HEK293T (cell line): ENCODE measurements around the gene LIPG.

Experiments used
- CTCF ChIA-PET: fragments of 350-600 bp; formaldehyde crosslinking; extraction: SDS; loops from one replicate; lab custom pipeline; 2021; ENCODE audit warnings: antibody characterized with exemption, inconsistent platforms; lab: Yijun Ruan, JAX
- POLR2A ChIA-PET: fragments of 350-600 bp; formaldehyde crosslinking; extraction: SDS; loops from one replicate; lab custom pipeline; 2020; ENCODE audit warnings: antibody characterized with exemption, inconsistent platforms; lab: Yijun Ruan, JAX
- DNase-seq: peaks from one replicate; pipeline ENCODE4 v3.0.0; 2012; ENCODE audit warnings: mixed read lengths; ENCODE audit errors: extremely low spot score
- ARNT ChIP-seq: fragments of 450-650 bp; IDR thresholded peaks from 2 replicates; pipeline ENCODE4 v1.6.1; 2017; ENCODE audit warnings: mild to moderate bottlenecking
- BHLHE40 ChIP-seq: fragments of 450-650 bp; IDR thresholded peaks from 2 replicates; pipeline ENCODE4 v1.6.1; 2016; ENCODE audit warnings: mild to moderate bottlenecking, moderate library complexity, borderline replicate concordance
- CTBP1 ChIP-seq: fragments of 450-650 bp; IDR thresholded peaks from 2 replicates; pipeline ENCODE4 v1.6.1; 2016; ENCODE audit warnings: borderline replicate concordance
- ELF4 ChIP-seq: fragments of 450-650 bp; IDR thresholded peaks from 2 replicates; pipeline ENCODE4 v1.6.1; 2017; ENCODE audit warnings: antibody characterized with exemption
- FOXA1 ChIP-seq: fragments of 450-650 bp; IDR thresholded peaks from 2 replicates; pipeline ENCODE4 v1.6.1; 2016; ENCODE audit warnings: mild to moderate bottlenecking
- FOXK2 ChIP-seq: fragments of 450-650 bp; IDR thresholded peaks from 2 replicates; pipeline ENCODE4 v1.6.1; 2016; ENCODE audit warnings: mild to moderate bottlenecking
- FOXM1 ChIP-seq: fragments of 450-650 bp; IDR thresholded peaks from 2 replicates; pipeline ENCODE4 v1.6.1; 2017; ENCODE audit warnings: mild to moderate bottlenecking, borderline replicate concordance
- HDGF ChIP-seq: fragments of 450-650 bp; IDR thresholded peaks from 2 replicates; pipeline ENCODE4 v1.6.1; 2017; ENCODE audit warnings: antibody characterized with exemption, borderline replicate concordance
- L3MBTL2 ChIP-seq: fragments of 450-650 bp; conservative IDR thresholded peaks from 2 replicates; pipeline ENCODE4 v1.6.1; 2016; ENCODE audit warnings: mild to moderate bottlenecking
- LEF1 ChIP-seq: fragments of 450-650 bp; IDR thresholded peaks from 2 replicates; pipeline ENCODE4 v1.6.1; 2017; ENCODE audit warnings: mild to moderate bottlenecking, borderline replicate concordance
- NFRKB ChIP-seq: fragments of 450-650 bp; IDR thresholded peaks from 2 replicates; pipeline ENCODE4 v1.6.1; 2016; ENCODE audit warnings: mild to moderate bottlenecking, moderate library complexity
- PKNOX1 ChIP-seq: fragments of 450-650 bp; IDR thresholded peaks from 2 replicates; pipeline ENCODE4 v1.6.1; 2016
- SP1 ChIP-seq: fragments of 450-650 bp; IDR thresholded peaks from 2 replicates; pipeline ENCODE4 v1.6.1; 2017
- SUZ12 ChIP-seq: fragments of 450-650 bp; IDR thresholded peaks from 2 replicates; pipeline ENCODE4 v1.6.1; 2016; ENCODE audit warnings: mild to moderate bottlenecking
- TARDBP ChIP-seq: fragments of 450-650 bp; IDR thresholded peaks from 2 replicates; pipeline ENCODE4 v1.6.1; 2016
- ZNF384 ChIP-seq: fragments of 450-650 bp; IDR thresholded peaks from 2 replicates; pipeline ENCODE4 v1.6.1; 2016

LIPG gene

GRCh38 chr18:49588971-49589370, 27.1 kb downstream of the LIPG start:
- no peak for DNase-seq
- TF ChIP-seq HDGF, result no peak
- no peak for TF ChIP-seq SUZ12
- TF ChIP-seq BHLHE40, result no peak
- no peak for TF ChIP-seq CTBP1
- TF ChIP-seq SP1, result no peak
- no peak for TF ChIP-seq PKNOX1
- TF ChIP-seq LEF1, result no peak
- no peak for TF ChIP-seq TARDBP
- TF ChIP-seq ZNF384, result no peak
- no peak for TF ChIP-seq ARNT
- no peak for TF ChIP-seq L3MBTL2
- TF ChIP-seq FOXM1, result no peak
- TF ChIP-seq FOXA1, result no peak
- TF ChIP-seq NFRKB, result no peak
- POLR2A ChIA-PET, result no interaction called here

GRCh38 chr18:49590608-49591007, 28.8 kb downstream of the LIPG start:
- ChIA-PET POLR2A (no interaction called here), CTCF (no interaction called here)
- TF ChIP-seq ZNF384 (no peak), HDGF (no peak), LEF1 (no peak), FOXA1 (no peak), CTBP1 (no peak), FOXK2 (no peak), BHLHE40 (no peak), TARDBP (no peak), ELF4 (no peak), PKNOX1 (no peak), SUZ12 (no peak), SP1 (no peak), ARNT (no peak), L3MBTL2 (no peak), NFRKB (no peak), FOXM1 (no peak)
- DNase-seq, result no peak

More at GRCh38 chr18:49588971-49589370, 27.1 kb downstream of the LIPG start:
- CTCF ChIA-PET, result no interaction called here

GRCh38 chr18:49591271-49591670, 29.4 kb downstream of the LIPG start:
- TF ChIP-seq PKNOX1 (no peak), LEF1 (no peak)
- POLR2A ChIA-PET, result no interaction called here
- CTCF ChIA-PET, result no interaction called here
- no peak for DNase-seq

GRCh38 chr18:49591775-49592174, 29.9 kb downstream of the LIPG start:
- ChIA-PET POLR2A (no interaction called here), CTCF (no interaction called here)
- TF ChIP-seq SP1 (no peak), BHLHE40 (no peak), FOXM1 (no peak), PKNOX1 (no peak)
- DNase-seq, result no peak

DNA sequence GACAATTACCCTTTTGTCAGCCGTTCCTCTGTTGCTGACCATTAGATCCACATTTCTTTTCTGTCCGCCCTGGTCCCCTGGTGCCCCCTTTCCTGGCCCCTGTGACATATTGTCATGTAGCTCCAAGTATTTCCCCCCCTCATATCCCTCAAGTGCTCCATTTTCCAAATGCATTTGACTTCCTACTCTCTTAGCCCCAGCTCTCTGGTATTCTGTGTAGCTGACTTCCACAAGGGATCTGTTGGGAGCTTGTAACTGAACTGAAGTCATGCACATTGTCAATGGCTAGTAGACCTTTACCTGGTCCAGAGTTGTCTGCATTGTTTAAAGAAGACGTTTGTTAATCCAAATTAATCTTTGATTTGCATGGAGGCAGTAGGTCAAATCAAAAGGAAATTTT, 34.8 kb downstream of the LIPG start:
- ChIA-PET CTCF (no interaction called here), POLR2A (no interaction called here)
- no peak for TF ChIP-seq SP1
- TF ChIP-seq FOXK2, result no peak
- no peak for TF ChIP-seq TARDBP
- TF ChIP-seq LEF1, result no peak
- TF ChIP-seq FOXM1, result no peak
- TF ChIP-seq ZNF384, result no peak
- DNase-seq, result no peak

- TF ChIP-seq FOXK2 (no peak), ARNT (no peak), LEF1 (no peak), CTBP1 (no peak), TARDBP (no peak), L3MBTL2 (no peak), ZNF384 (no peak), PKNOX1 (no peak), ELF4 (no peak), SP1 (no peak), NFRKB (no peak), FOXA1 (no peak), HDGF (no peak), SUZ12 (no peak), FOXM1 (no peak), BHLHE40 (no peak)
- DNase-seq, result no peak
- ChIA-PET CTCF (no interaction called here), POLR2A (no interaction called here)
Observed at GRCh38 chr18:49597157-49597931, 35.5 kb downstream of the LIPG start.
